LNCAP (cell line): ENCODE results near the gene HPS5.
A peak's percentile ranks its signal among the peaks of the same experiment; 100 is the strongest.

ENCODE experiments used
- TF ChIP-seq, protein P1 (sequence below): fragments of 450-650 bp; IDR thresholded peaks from 2 replicates; pipeline ENCODE4 v1.5.1; 2017; ENCODE audit warnings: mild to moderate bottlenecking

The HPS5 gene

DNA sequence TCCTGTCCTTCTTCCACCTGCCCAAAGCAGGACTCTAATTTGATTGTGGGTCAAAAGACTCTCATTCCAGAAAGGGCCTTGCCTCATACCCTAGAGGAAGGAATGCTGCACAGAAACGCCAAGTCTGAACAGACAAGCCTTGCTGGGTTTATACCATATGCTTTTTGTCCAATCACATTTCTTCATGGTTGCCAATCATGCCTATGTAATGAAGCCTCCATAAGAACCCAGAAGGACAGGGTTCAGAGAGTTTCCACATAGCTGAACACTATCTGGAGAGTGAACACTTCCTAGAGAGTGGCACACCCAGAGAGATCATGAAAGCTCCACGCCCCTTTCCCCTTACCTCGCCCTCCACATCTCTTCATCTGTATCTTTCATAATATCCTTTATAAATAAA lies 68.7 kb downstream of the HPS5 start:
- TF ChIP-seq, protein P1, sequence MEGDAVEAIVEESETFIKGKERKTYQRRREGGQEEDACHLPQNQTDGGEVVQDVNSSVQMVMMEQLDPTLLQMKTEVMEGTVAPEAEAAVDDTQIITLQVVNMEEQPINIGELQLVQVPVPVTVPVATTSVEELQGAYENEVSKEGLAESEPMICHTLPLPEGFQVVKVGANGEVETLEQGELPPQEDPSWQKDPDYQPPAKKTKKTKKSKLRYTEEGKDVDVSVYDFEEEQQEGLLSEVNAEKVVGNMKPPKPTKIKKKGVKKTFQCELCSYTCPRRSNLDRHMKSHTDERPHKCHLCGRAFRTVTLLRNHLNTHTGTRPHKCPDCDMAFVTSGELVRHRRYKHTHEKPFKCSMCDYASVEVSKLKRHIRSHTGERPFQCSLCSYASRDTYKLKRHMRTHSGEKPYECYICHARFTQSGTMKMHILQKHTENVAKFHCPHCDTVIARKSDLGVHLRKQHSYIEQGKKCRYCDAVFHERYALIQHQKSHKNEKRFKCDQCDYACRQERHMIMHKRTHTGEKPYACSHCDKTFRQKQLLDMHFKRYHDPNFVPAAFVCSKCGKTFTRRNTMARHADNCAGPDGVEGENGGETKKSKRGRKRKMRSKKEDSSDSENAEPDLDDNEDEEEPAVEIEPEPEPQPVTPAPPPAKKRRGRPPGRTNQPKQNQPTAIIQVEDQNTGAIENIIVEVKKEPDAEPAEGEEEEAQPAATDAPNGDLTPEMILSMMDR, result no peak

DNA sequence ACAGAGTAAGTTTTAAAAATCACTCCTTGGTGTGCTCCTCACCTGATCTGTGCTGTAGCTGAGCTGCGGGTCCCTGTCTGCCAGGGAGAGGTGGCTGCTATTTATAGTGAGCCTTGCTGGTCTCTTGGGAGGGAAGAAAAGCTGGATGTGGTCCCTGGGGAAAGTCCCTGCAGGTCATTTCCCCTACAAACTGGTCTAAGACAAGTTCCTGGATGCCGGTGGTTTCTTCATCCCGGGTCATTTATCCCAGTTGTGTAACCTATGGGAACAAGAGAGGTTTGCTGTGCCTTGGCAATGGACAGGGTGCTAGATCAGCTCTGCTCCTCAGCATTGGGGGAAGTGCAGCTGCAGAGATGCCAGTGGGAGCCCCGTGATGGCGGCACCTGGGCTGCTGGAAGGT lies 73.4 kb downstream of the HPS5 start, which contains the start of gene SAA2:
Gene SAA2 (minus strand): TSS at position 108 of the 400 bp plus-strand sequence. CDS start 657 bp downstream, outside the sequence.
- TF ChIP-seq, protein P1, result no peak

DNA sequence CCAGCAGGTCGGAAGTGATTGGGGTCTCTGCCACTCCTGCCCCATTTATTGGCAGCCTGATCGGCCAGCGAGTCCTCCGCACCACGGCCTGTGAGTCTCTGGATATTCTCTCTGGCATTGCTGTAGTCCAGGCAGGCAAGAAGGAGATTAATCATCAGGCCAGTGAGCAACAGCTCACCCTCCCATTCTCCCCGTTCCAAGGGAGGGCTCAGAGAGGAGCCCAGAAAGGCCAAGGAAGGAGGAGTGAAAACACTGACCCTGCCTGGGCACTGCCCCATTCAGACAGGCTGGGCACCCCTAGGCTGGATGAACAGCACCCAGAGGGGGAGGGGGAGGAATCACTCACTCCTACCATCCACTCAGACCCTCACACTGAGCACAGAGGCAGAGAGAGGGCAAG lies 76.5 kb downstream of the HPS5 start:
- TF ChIP-seq, protein P1, result no peak

DNA sequence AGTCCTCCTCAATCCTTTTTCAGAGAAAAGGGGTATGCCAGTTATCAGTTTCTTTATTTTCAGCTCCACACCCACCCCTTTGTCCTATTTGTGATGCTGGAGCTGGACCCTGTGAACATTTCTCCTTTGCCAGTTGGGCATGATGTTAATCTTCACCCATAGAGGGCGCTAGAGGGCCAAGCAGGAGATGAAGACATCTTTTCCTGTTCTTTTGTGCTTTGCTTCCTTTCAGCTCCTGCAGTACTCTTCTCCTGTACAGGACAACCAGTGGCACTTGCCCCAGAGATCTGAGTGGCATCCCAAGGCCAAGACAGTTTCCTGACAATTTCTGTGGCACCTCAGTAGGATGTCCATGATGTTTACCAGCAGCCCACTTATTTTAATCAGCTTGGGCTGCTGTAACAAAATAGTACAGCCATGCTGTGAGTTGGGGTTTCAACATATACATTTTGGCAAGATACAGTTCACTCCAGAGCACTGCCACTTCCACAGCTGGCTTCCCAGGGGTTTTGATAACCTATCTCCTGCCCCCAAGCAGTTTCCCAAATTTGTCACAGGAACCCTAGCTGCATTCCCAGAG lies 78.1 kb downstream of the HPS5 start:
- TF ChIP-seq, protein P1, result peak; percentile 79

DNA sequence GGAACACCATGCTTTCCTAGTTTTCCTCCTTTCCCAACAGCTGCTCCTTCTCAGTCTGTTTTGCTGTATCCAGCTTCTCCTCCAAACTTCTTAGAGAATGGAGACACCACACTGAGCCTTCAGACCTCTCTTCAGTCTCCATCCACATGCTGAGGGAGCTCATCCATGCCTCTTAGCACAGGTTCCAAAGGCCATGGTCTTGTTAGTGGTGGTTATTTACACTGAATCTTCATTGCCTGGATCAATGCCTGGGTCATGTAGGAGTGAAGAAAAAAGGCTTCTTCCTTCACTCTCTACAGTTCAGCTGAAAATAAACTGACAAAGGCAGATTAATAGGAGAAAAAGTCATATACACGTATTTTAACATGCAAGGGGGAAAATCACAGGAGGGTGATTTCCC lies 82.3 kb downstream of the HPS5 start:
- TF ChIP-seq, protein P1, result no peak

DNA sequence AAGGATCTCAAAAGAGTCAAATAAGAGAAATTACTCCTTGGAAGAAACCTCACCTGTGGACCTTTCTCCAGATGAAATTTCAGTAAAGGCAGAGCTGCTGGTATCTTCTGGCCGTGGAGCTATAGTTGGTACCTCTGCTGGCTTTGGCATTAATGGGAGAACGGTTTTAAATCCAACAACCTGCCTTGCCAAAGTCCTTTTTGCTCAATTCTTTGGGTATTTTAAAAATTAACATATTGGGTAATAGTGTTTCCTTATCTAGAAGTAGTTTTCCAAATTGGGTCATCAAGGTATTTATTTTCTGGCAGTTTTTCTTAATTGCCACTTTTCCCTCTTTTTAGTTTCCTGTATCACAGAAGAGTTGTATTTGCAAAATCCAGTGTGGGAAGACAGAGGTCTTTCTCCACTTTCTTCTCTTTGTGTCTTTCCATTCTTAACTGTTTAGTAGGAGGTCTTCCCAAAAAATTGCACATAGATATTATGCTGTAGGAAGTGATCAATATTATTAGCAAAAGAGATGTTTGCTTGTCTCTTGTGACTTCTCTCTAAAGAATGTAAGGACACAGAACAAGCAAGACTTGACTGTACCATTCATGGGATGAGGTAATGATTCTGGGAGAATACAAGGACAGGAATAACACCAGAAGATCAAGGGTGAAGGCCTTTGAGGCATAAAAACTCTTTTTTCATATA lies 85.1 kb downstream of the HPS5 start, which contains the start of gene SAA4:
Gene SAA4 (minus strand): TSS at position 139 of the 693 bp plus-strand sequence. CDS start 876 bp downstream, outside the sequence.
- TF ChIP-seq, protein P1, result no peak

DNA sequence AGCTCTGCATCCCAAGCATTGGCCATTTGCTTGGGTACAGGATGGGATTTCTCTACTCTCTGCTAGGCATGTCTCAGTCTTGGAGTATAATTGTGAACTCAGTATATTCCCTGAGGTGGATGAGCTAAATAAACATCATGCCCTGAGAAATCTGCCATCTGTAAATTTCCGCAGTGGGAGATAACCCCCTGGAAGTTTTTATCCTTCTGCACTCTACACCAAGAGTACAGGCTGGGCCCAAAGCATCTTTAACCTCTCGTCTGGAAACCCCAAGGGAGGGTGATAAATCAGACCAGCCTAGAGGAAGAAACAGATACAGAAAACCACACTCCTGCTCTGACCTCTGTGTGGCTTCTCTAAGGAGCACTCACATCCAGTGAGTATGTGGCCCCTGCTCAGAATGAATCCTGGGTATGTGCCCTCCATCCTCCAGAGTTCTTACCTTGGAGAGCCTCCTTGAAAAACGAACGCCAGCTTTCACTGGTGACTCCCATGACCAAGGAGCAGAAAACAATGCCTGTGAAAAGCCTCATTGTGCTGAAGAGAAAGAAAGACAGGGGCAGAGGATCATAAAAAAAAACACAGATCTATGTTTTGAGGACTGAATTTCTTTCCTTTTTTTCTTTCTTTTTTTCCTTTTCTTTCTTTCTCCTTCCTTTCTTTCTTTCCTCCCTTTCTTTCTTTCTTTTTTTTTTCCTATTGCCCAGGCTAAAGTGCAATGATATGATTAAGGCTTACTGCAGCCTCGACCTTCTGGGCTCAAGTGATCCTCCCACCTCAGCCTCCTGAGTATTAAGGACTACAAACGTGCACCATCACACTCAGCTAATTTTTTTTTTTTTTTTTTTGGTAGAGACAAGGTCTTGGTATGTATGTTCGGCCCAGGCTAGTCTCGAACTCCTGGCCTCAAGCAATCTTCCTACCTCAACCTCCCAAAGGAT lies 86.3 kb downstream of the HPS5 start:
- TF ChIP-seq, protein P1, result no peak
